Endothelial cell of umbilical vein (primary cell): ENCODE data around the gene ATP12A. TPM values are rescaled to one million over a fixed set of nuclear protein-coding genes. Genes with fewer than 3 reads are reported as not detected.

ENCODE experiments used
- Bru-seq: library from RNA; stranded (reverse); fragments of 400-500 nt; gene quantifications from one replicate; lab custom pipeline; 2021; lab: Mats Ljungman, UMichigan
- BruChase-seq, 2 experiments: library from RNA; stranded (reverse); fragments of 400-500 nt; gene quantifications; one replicate each; lab custom pipeline; 2021; lab: Mats Ljungman, UMichigan
- BruUV-seq: library from RNA; stranded (reverse); fragments of 400-500 nt; replicated peaks from 2 replicates; lab custom pipeline; 2021; lab: Mats Ljungman, UMichigan
- CTCF ChIA-PET: fragments of 300-600, 350-600 bp; sonication (Branson Sonifier 250); formaldehyde crosslinking; loops from one replicate; lab custom pipeline; 2021; ENCODE audit warnings: antibody characterized with exemption, inconsistent platforms; lab: Charles Lee
- POLR2A ChIA-PET: fragments of 300-600, 350-600 bp; sonication (Branson Sonifier 250); formaldehyde crosslinking; loops from one replicate; lab custom pipeline; 2021; ENCODE audit warnings: antibody characterized with exemption, inconsistent platforms; lab: Charles Lee
- DNase-seq: peaks from one replicate; pipeline ENCODE4 v3.0.0-alpha.2; 2011; ENCODE audit warnings: low read depth, low spot score
- FAIRE-seq: peaks from 2 replicates; lab custom pipeline; 2011; peaks lifted over from hg19 to GRCh38; lab: Jason Lieb, UNC
- H2AFZ ChIP-seq: 2 replicates; pipeline ENCODE4 v1.6.0; 2012; ENCODE audit warnings: low read depth, low read length, control low read depth, inconsistent platforms
- H3K27ac ChIP-seq: 2 replicates; pipeline ENCODE4 v1.5.1; 2011; ENCODE audit warnings: low read depth, mild to moderate bottlenecking, control low read depth, low read length, moderate library complexity; ENCODE audit not compliant: insufficient read depth
- H3K27me3 ChIP-seq, 2 experiments: 2 replicates each; pipeline versions ENCODE4 v1.6.0 to v1.6.1; 2011; ENCODE audit warnings: low read length in 2 of 2, mixed read lengths in 1 of 2; ENCODE audit not compliant: control insufficient read depth in 2 of 2, insufficient read depth in 2 of 2
- H3K36me3 ChIP-seq, 2 experiments: 2 replicates in 1 of 2; 3 replicates in 1 of 2; pipeline ENCODE4 v1.5.1; 2011; ENCODE audit warnings: low read length in 2 of 2, mild to moderate bottlenecking in 1 of 2, moderate library complexity in 1 of 2; ENCODE audit not compliant: control insufficient read depth in 2 of 2, insufficient read depth in 2 of 2; ENCODE audit errors: extremely low read depth in 1 of 2
- H3K4me1 ChIP-seq: 3 replicates; pipeline ENCODE4 v1.5.1; 2011; ENCODE audit warnings: mild to moderate bottlenecking, low read length; ENCODE audit not compliant: control insufficient read depth, insufficient read depth; ENCODE audit errors: extremely low read depth
- H3K4me2 ChIP-seq: 2 replicates; pipeline ENCODE4 v1.6.1; 2011; ENCODE audit warnings: low read length, control low read depth, mixed read lengths; ENCODE audit not compliant: insufficient read depth
- H3K4me3 ChIP-seq, 3 experiments: fragments of 200-600 bp in 1 of 3; sonication (generic), shearing (Covaris generic) in 1 of 3; replicated peaks in 1 of 3; 2 replicates each; pipeline ENCODE4 v1.5.1; 2011 to 2016; ENCODE audit warnings: control low read depth in 3 of 3, low read length in 3 of 3, mild to moderate bottlenecking in 2 of 3, inconsistent platforms in 1 of 3, low read depth in 1 of 3, moderate library complexity in 1 of 3; ENCODE audit not compliant: insufficient read depth in 1 of 3
- H3K79me2 ChIP-seq: 2 replicates; pipeline ENCODE4 v1.6.0; 2012; ENCODE audit warnings: low read length, inconsistent platforms; ENCODE audit not compliant: control insufficient read depth, insufficient read depth
- H3K9ac ChIP-seq: replicated peaks from 2 replicates; pipeline ENCODE3; 2011; ENCODE audit warnings: low read length, control low read depth; ENCODE audit not compliant: insufficient read depth; ENCODE audit errors: extremely low read depth
- H3K9me1 ChIP-seq: replicated peaks from 3 replicates; pipeline ENCODE4 v1.6.0; 2011; ENCODE audit warnings: mild to moderate bottlenecking, low read length; ENCODE audit not compliant: control insufficient read depth, insufficient read depth; ENCODE audit errors: extremely low read depth
- H3K9me3 ChIP-seq: replicated peaks from 2 replicates; pipeline ENCODE4 v1.5.1; 2012; ENCODE audit warnings: low read length, inconsistent platforms; ENCODE audit not compliant: control insufficient read depth, insufficient read depth
- H4K20me1 ChIP-seq: replicated peaks from 2 replicates; pipeline ENCODE3; 2011; ENCODE audit warnings: mild to moderate bottlenecking, low read length; ENCODE audit not compliant: control insufficient read depth, insufficient read depth; ENCODE audit errors: extremely low read depth
- EZH2 ChIP-seq: IDR thresholded peaks from 2 replicates; pipeline ENCODE4 v1.6.1; 2012; ENCODE audit warnings: borderline replicate concordance, low read depth, mild to moderate bottlenecking, moderate library complexity, low read length, inconsistent platforms; ENCODE audit not compliant: severe bottlenecking
- FOS ChIP-seq: IDR thresholded peaks from 2 replicates; pipeline ENCODE4 v1.6.1; 2011; ENCODE audit warnings: mild to moderate bottlenecking, low read length, moderate library complexity, borderline replicate concordance; ENCODE audit not compliant: insufficient read depth
- GATA2 ChIP-seq: IDR thresholded peaks from 2 replicates; pipeline ENCODE4 v1.7.0; 2011; ENCODE audit warnings: low read depth, mild to moderate bottlenecking, moderate library complexity, mixed read lengths, low read length; ENCODE audit not compliant: insufficient read length, insufficient read depth
- MYC ChIP-seq: IDR thresholded peaks from one replicate; pipeline ENCODE4 v1.6.1; 2011; ENCODE audit warnings: mild to moderate bottlenecking, low read depth, low read length
- dilution Hi-C: fragments of 300-500 bp; cut with MboI; formaldehyde crosslinking; loops from one replicate; pipeline ENCODE4 v1.15.0; 2019; ENCODE audit warnings: low sequenced_read_pairs; ENCODE audit not compliant: extremely low pct_ligation_motif_present
- intact Hi-C: fragments of 100-400 bp; cut with micrococcal nuclease; formaldehyde crosslinking; loops from one replicate; pipeline ENCODE4 v1.10.0; 2022
- long read RNA-seq: library from polyadenylated mRNA; stranded (forward); transcript quantifications from one replicate; pipeline ENCODE4 v2.0.0, GENCODE V29; 2021
- polyA minus RNA-seq, 3 experiments: library from RNA; depleted of rRNA, polyadenylated mRNA; stranded (reverse); fragments of >200 nt; gene quantifications; 1 replicate in 1 of 3; 2 replicates in 2 of 3; pipeline ENCODE4 v1.2.3, GENCODE V29; 2011
- polyA plus RNA-seq, 4 experiments: library from polyadenylated mRNA; depleted of rRNA in 3 of 4; stranded (reverse) in 3 of 4; unstranded in 1 of 4; fragments of >200 nt; gene quantifications; 2 replicates each; pipeline versions ENCODE4 v1.2.1 to v1.2.3, GENCODE V29; 2011 to 2012; ENCODE audit warnings: missing spikeins in 1 of 4
- total RNA-seq: library from RNA; stranded (reverse); gene quantifications from 2 replicates; pipeline ENCODE4 v1.2.3, GENCODE V29; 2021
- TF ChIP-seq, protein P1 (sequence below), 2 donors: IDR thresholded peaks; 1 replicate in 1 of 2; 2 replicates in 1 of 2; pipeline ENCODE4 v1.5.1; 2011; ENCODE audit warnings: low read length in 2 of 2, mild to moderate bottlenecking in 2 of 2, moderate library complexity in 2 of 2, control low read depth in 1 of 2, inconsistent platforms in 1 of 2, low read depth in 1 of 2; ENCODE audit not compliant: insufficient read depth in 1 of 2; ENCODE audit errors: extremely low read depth in 1 of 2
- TF ChIP-seq, protein P2 (sequence below): IDR thresholded peaks from 2 replicates; pipeline ENCODE4 v1.6.1; 2011; ENCODE audit not compliant: insufficient read depth, insufficient read length

The ATP12A gene
- total RNA-seq (not detected in 2 replicates), polyA plus RNA-seq (not detected in 2 replicates), polyA minus RNA-seq (not detected in 2 replicates), Bru-seq, nascent RNA (not detected), BruChase-seq, experiment 1, labeled RNA remaining after a 6-hour chase (not detected), BruChase-seq, experiment 2, labeled RNA remaining after a 2-hour chase (not detected)
- polyA plus RNA-seq (2011; cell fraction: cytosol; rRNA removed): not detected in 2 replicates
- polyA plus RNA-seq (2011; cell fraction: nucleus; rRNA removed): not detected in 2 replicates
- not detected in 2 replicates for polyA plus RNA-seq (2012)
- not detected for polyA minus RNA-seq (2011; cell fraction: cytosol; rRNA and poly(A)+ RNA removed)
- polyA minus RNA-seq (2011; cell fraction: nucleus; rRNA and poly(A)+ RNA removed): not detected in 2 replicates
- long read RNA-seq: 0 reads

DNA sequence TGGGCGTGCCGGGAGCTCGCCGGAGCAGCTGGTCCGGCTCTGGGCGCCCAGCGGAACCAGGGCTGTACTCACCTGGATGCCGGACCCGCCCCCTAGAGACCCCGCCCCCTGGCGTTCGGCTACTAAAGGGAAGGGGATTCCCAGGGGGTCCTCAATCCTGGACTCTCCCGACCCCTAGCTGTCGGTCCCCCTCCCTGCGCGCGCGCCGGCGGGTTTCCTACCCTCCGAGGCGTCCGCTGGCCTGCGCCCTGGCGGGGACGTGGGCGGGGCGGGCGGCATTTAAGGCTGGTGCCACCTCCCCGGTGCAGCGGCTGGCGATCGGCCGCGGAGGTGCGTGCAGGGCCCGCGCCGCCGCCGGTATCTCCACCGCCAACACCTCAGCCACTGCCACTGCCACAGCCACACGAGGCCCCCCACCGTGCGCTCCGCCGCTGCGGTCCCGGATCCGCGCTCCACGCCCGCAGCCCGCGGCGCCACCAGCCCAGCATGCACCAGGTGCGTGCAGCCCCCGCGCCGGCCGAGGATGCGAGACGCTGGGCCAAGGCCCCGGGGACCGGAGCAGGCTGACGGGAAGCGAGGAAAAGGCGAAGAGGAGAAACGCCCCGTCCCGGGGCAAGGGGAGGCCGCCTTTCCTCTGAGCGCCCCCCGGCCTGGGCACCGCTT, at the start of gene ATP12A:
Gene ATP12A, plus strand, starts transcription at position 151 of the 663 bp plus-strand sequence. Its CDS starts 336 bp downstream, at position 487.
- ChIA-PET CTCF (interaction anchor here (1.1 kb wide), 1 partner anchor 8 kb away, joined by 3 read pairs; no protein-coding TSS in a partner anchor), POLR2A (no interaction called here)
- peaks cover 25 to 45% of the 10 kb centered on the region in 2 experiments for H3K27me3 ChIP-seq
- BruUV-seq: no TSS peak
- H3K79me2 ChIP-seq: no peaks in the 10 kb centered on the region
- no peaks in the 10 kb centered on the region for H3K9me3 ChIP-seq
- FAIRE-seq (no peak), DNase-seq (no peak)
- intact Hi-C loops: no loop called here
- no peak within 1 kb of the TSS for H3K4me2 ChIP-seq
- no peak within 1 kb of the TSS for H3K27ac ChIP-seq
- H3K9me1 ChIP-seq: no peaks in the 10 kb centered on the region
- H4K20me1 ChIP-seq: no peaks in the 10 kb centered on the region
- TF ChIP-seq FOS: no peak
- TF ChIP-seq MYC: no peak
- TF ChIP-seq, protein P1, sequence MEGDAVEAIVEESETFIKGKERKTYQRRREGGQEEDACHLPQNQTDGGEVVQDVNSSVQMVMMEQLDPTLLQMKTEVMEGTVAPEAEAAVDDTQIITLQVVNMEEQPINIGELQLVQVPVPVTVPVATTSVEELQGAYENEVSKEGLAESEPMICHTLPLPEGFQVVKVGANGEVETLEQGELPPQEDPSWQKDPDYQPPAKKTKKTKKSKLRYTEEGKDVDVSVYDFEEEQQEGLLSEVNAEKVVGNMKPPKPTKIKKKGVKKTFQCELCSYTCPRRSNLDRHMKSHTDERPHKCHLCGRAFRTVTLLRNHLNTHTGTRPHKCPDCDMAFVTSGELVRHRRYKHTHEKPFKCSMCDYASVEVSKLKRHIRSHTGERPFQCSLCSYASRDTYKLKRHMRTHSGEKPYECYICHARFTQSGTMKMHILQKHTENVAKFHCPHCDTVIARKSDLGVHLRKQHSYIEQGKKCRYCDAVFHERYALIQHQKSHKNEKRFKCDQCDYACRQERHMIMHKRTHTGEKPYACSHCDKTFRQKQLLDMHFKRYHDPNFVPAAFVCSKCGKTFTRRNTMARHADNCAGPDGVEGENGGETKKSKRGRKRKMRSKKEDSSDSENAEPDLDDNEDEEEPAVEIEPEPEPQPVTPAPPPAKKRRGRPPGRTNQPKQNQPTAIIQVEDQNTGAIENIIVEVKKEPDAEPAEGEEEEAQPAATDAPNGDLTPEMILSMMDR (IDR thresholded peaks at IDR 0.05; ENCODE audit: extremely low read depth in 1 of 2, insufficient read depth in 1 of 2, low read depth in 1 of 2, low read length in 2 of 2): no peak
- TF ChIP-seq GATA2: no peak
- TF ChIP-seq, protein P2, sequence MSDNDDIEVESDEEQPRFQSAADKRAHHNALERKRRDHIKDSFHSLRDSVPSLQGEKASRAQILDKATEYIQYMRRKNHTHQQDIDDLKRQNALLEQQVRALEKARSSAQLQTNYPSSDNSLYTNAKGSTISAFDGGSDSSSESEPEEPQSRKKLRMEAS: no peak
- TF ChIP-seq EZH2: peak; percentile 91
- no peaks in the 10 kb centered on the region for H3K36me3 ChIP-seq
- no peaks in the 10 kb centered on the region for H3K4me1 ChIP-seq
- no peak within 1 kb of the TSS for H3K9ac ChIP-seq
- no peak within 1 kb of the TSS for H2AFZ ChIP-seq
- dilution Hi-C loops: no loop called here
- H3K4me3 ChIP-seq: no peak within 1 kb of the TSS
